Vagina (tissue), 2 donors: ENCODE data around the gene KCTD16. TPM values are rescaled to one million over a fixed set of nuclear protein-coding genes. Genes with fewer than 3 reads are reported as not detected.

Experiments
- DNase-seq, 2 donors: peaks; one replicate each; pipeline ENCODE4 v3.0.0-alpha.2; 2017; ENCODE audit errors: extremely low spot score in 2 of 2
- H3K27ac ChIP-seq: fragments of 200-600 bp; sonication (generic); one replicate; pipeline ENCODE4 v1.5.1; 2019
- H3K27me3 ChIP-seq: fragments of 200-600 bp; sonication (generic); one replicate; pipeline ENCODE4 v1.5.1; 2019
- H3K36me3 ChIP-seq, 2 donors: fragments of 200-600 bp; sonication (generic); one replicate each; pipeline ENCODE4 v1.5.1; 2017 to 2019
- H3K4me1 ChIP-seq: fragments of 200-600 bp; sonication (generic); one replicate; pipeline ENCODE4 v1.5.1; 2019
- H3K4me3 ChIP-seq, 2 donors: fragments of 200-600 bp; sonication (generic); 1 replicate in 1 of 2; 2 replicates in 1 of 2; pipeline ENCODE4 v1.5.1; 2016 to 2019
- H3K9me3 ChIP-seq: fragments of 200-600 bp; sonication (generic); one replicate; pipeline ENCODE4 v1.5.1; 2019
- POLR2A ChIP-seq, 2 donors: fragments of 450-650 bp; IDR thresholded peaks; one replicate each; pipeline ENCODE4 v1.6.1; 2017; ENCODE audit warnings: antibody characterized with exemption in 2 of 2, mild to moderate bottlenecking in 2 of 2, moderate library complexity in 2 of 2
- POLR2AphosphoS5 ChIP-seq, 2 donors: sonication (generic); formaldehyde crosslinking; IDR thresholded peaks; one replicate each; pipeline ENCODE4 v1.9.0; 2017; ENCODE audit warnings: antibody characterized with exemption in 2 of 2, mild to moderate bottlenecking in 2 of 2, low read depth in 1 of 2; ENCODE audit not compliant: insufficient read depth in 1 of 2
- intact Hi-C: fragments of 100-400 bp; cut with DNase I; formaldehyde crosslinking; loops from one replicate; pipeline ENCODE4 v1.15.1; 2023
- small RNA-seq: library from RNA; depleted of rRNA; stranded (forward); fragments of <200 nt; gene quantifications from one replicate; pipeline ENCODE3, GENCODE V24; 2016
- total RNA-seq: library from RNA; depleted of rRNA; stranded (reverse); fragments of >200 nt; gene quantifications from one replicate; pipeline ENCODE4 v1.2.3, GENCODE V29; 2016
- TF ChIP-seq, protein P1 (sequence below), 3 experiments: fragments of 450-650 bp in 2 of 3; fragments of 200-600 bp in 1 of 3; sonication (generic) in 1 of 3; IDR thresholded peaks; one replicate each; pipeline ENCODE4 v1.5.1; 2017 to 2019; ENCODE audit warnings: antibody characterized with exemption in 3 of 3, mild to moderate bottlenecking in 2 of 3, moderate library complexity in 2 of 3

The KCTD16 gene
- total RNA-seq, 1 donor from 2014 or later: 0.25 TPM

DNA sequence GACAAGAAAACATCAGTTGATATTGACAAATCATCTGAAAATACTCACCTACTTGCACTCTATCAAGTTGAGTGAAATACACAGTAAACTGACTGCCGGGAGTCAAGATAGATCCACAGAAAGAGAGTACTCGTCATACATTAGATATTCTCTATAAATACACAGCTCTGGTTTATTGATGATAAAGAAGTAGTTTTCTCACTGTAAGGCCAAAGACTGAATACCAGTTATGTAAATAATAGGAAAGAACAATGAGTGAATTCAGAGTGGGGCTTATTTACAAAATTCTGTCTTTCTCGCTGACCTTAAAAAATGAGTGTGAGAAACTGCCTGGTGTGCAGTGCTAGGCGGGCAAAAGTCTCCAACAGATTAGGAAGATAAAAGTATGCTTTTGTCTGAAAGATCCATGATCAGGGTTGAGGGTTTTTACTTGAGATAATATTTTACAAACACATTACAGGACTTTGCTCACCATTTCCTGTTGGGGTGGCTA is 341.0 kb downstream of the KCTD16 start:
- no peak for TF ChIP-seq POLR2AphosphoS5 (IDR thresholded peaks at IDR 0.05; ENCODE audit: insufficient read depth in 1 of 2, low read depth in 1 of 2)
- no peak for TF ChIP-seq POLR2A (IDR thresholded peaks at IDR 0.05)
- TF ChIP-seq, protein P1, sequence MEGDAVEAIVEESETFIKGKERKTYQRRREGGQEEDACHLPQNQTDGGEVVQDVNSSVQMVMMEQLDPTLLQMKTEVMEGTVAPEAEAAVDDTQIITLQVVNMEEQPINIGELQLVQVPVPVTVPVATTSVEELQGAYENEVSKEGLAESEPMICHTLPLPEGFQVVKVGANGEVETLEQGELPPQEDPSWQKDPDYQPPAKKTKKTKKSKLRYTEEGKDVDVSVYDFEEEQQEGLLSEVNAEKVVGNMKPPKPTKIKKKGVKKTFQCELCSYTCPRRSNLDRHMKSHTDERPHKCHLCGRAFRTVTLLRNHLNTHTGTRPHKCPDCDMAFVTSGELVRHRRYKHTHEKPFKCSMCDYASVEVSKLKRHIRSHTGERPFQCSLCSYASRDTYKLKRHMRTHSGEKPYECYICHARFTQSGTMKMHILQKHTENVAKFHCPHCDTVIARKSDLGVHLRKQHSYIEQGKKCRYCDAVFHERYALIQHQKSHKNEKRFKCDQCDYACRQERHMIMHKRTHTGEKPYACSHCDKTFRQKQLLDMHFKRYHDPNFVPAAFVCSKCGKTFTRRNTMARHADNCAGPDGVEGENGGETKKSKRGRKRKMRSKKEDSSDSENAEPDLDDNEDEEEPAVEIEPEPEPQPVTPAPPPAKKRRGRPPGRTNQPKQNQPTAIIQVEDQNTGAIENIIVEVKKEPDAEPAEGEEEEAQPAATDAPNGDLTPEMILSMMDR (IDR thresholded peaks at IDR 0.05): no peak
- H3K9me3 ChIP-seq: no peaks in the 10 kb centered on the region
- DNase-seq: no peak
- intact Hi-C loops: no loop called here
- no peaks in the 10 kb centered on the region for H3K4me1 ChIP-seq
- H3K27ac ChIP-seq: no peak overlapping the region
- H3K27me3 ChIP-seq: no peaks in the 10 kb centered on the region
- H3K36me3 ChIP-seq: no peaks in the 10 kb centered on the region
- no peak overlapping the region for H3K4me3 ChIP-seq

DNA sequence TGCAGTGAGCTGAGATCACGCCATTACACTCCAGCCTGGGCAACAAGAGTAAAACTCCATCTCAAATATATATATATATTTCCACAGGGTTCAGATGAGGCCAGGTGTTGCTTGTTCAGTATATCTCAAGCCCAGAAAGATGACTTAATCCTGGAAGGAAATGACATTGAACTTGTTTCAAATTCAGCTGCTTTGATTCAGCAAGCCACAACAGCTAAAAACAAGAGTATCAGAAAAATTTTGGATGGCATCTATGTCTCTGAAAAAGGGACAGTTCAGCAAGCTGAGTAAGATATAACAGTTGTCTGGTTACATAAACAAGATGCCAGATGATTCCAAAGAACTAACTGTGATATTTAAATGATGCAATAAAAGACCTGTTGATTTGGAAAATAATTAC is 352.0 kb downstream of the KCTD16 start:
- intact Hi-C loops: no loop called here
- TF ChIP-seq POLR2AphosphoS5 (IDR thresholded peaks at IDR 0.05; ENCODE audit: insufficient read depth in 1 of 2, low read depth in 1 of 2): no peak
- no peak for TF ChIP-seq POLR2A (IDR thresholded peaks at IDR 0.05)
- TF ChIP-seq, protein P1 (IDR thresholded peaks at IDR 0.05): no peak
- Histone ChIP-seq H3K27me3 (no peaks in the 10 kb centered on the region), H3K36me3 (no peaks in the 10 kb centered on the region), H3K4me3 (no peak overlapping the region), H3K9me3 (no peaks in the 10 kb centered on the region), H3K27ac (no peak overlapping the region), H3K4me1 (no peaks in the 10 kb centered on the region)
- no peak for DNase-seq

DNA sequence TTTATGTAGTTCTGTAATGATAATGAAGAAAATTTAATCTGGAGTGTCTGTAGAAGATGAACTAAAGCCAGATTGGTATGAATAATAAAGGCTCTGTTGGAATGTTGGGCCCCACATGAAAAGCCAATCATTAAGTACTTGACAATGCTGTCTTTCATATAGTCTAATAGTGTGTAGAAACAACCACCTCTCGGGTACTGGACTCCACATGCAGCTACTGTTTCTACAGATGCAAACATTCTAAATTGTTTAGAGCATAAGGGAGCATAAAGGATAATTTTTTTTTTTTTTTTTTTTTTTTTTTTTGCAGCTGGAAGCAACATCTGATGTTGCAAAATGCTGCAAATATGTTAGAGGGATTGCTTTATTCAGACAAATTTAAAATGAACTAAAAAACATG is 354.3 kb downstream of the KCTD16 start:
- intact Hi-C loops: no loop called here

DNA sequence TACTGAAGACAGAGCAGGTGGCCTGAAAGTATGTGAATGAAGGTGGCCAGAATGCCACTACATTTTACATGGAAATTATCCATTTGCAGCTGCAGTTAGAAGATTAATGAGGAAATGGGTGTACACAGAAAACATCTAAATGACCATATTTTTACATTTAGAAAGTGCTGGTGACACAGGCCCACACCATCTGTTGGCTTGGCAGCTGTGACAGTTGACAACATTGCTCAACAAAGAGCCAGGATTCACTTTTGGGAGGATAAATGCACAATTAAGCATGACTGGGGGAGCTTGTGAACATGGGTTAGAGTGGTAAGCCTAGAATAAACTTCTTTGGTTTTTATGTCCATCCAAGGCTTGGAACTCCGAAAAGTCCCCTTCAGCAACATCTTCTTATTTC is 360.5 kb downstream of the KCTD16 start:
- H3K36me3 ChIP-seq: no peaks in the 10 kb centered on the region
- intact Hi-C loops: no loop called here
- no peaks in the 10 kb centered on the region for H3K9me3 ChIP-seq
- H3K4me1 ChIP-seq: no peaks in the 10 kb centered on the region
- TF ChIP-seq POLR2A (IDR thresholded peaks at IDR 0.05) (no peak), POLR2AphosphoS5 (IDR thresholded peaks at IDR 0.05; ENCODE audit: insufficient read depth in 1 of 2, low read depth in 1 of 2) (no peak)
- TF ChIP-seq, protein P1 (IDR thresholded peaks at IDR 0.05): no peak
- DNase-seq: no peak
- H3K27me3 ChIP-seq: no peaks in the 10 kb centered on the region
- H3K4me3 ChIP-seq: no peak overlapping the region
- no peak overlapping the region for H3K27ac ChIP-seq

More for the DNA sequence above, 354.3 kb downstream of the KCTD16 start:
- Histone ChIP-seq H3K27ac (no peak overlapping the region), H3K4me1 (no peaks in the 10 kb centered on the region), H3K9me3 (no peaks in the 10 kb centered on the region), H3K27me3 (no peaks in the 10 kb centered on the region), H3K36me3 (no peaks in the 10 kb centered on the region), H3K4me3 (no peak overlapping the region)
- no peak for DNase-seq
- TF ChIP-seq POLR2AphosphoS5 (IDR thresholded peaks at IDR 0.05; ENCODE audit: insufficient read depth in 1 of 2, low read depth in 1 of 2) (no peak), POLR2A (IDR thresholded peaks at IDR 0.05) (no peak)
- TF ChIP-seq, protein P1 (IDR thresholded peaks at IDR 0.05): no peak

Small RNA genes within 50 kb of the gene (small RNA-seq; reads per million reads assigned to genes)
- gene CKS1BP5 (not detected), gene RN7SL87P (not detected)

Other genes with a start within 250 kb of the KCTD16 start
- gene YIPF5, start 214 bp upstream of the KCTD16 start, total RNA-seq: 18.2 TPM